OCI-LY3 (cell line): ENCODE measurements around the gene IL4R.

Experiments used
- H2AFZ ChIP-seq: fragments of 200-600, 300-600 bp; shearing (Covaris generic); 2 replicates; pipeline ENCODE4 v1.6.0; 2014; ENCODE audit warnings: antibody characterized with exemption, low read depth, low read length
- H3K27ac ChIP-seq: fragments of 200-600, 300-600 bp; sonication (generic); 2 replicates; pipeline ENCODE4 v1.5.1; 2014; ENCODE audit warnings: mild to moderate bottlenecking, low read length, moderate library complexity, mixed read lengths
- H3K27me3 ChIP-seq: fragments of 200-600, 300-600 bp; sonication (generic); 2 replicates; pipeline ENCODE4 v1.6.1; 2014; ENCODE audit warnings: low read depth, low read length, mixed read lengths
- H3K36me3 ChIP-seq: fragments of 200-600, 300-600 bp; sonication (generic); replicated peaks from 2 replicates; pipeline ENCODE3; 2014; ENCODE audit warnings: low read depth, low read length, mixed read lengths
- H3K4me1 ChIP-seq: fragments of 300-600, 200-600 bp; sonication (generic); 2 replicates; pipeline ENCODE4 v1.6.1; 2014; ENCODE audit warnings: low read length, mixed read lengths
- H3K4me2 ChIP-seq: fragments of 200-600, 300-600 bp; sonication (generic); 2 replicates; pipeline ENCODE4 v1.6.1; 2014; ENCODE audit warnings: low read length, mixed read lengths
- H3K4me3 ChIP-seq: fragments of 300-600, 200-600 bp; sonication (generic); 2 replicates; pipeline ENCODE4 v1.5.1; 2014; ENCODE audit warnings: antibody characterized with exemption, mild to moderate bottlenecking, low read length, moderate library complexity
- H3K79me2 ChIP-seq: fragments of 300-600, 200-600 bp; shearing (Covaris generic); 2 replicates; pipeline ENCODE4 v1.6.1; 2014; ENCODE audit warnings: mild to moderate bottlenecking, low read length, mixed read lengths
- H3K9ac ChIP-seq: fragments of 300-600, 200-600 bp; shearing (Covaris generic); 2 replicates; pipeline ENCODE4 v1.6.0; 2014; ENCODE audit warnings: mild to moderate bottlenecking, low read length, moderate library complexity
- H3K9me3 ChIP-seq: fragments of 200-600, 300-600 bp; shearing (Covaris generic); 2 replicates; pipeline ENCODE4 v1.6.1; 2014; ENCODE audit warnings: low read length, mixed read lengths; ENCODE audit not compliant: insufficient read depth
- H4K20me1 ChIP-seq: fragments of 200-600, 300-600 bp; sonication (generic); 2 replicates; pipeline ENCODE4 v1.6.1; 2016; ENCODE audit warnings: low read length, mixed read lengths; ENCODE audit not compliant: insufficient read depth
- CTCF ChIP-seq: fragments of 200-600, 300-600 bp; sonication (generic); IDR thresholded peaks from 2 replicates; pipeline ENCODE4 v1.5.1; 2014; ENCODE audit warnings: antibody characterized with exemption, low read length, low read depth
- EZH2phosphoT487 ChIP-seq: fragments of 200-600 bp; shearing (Covaris generic); IDR thresholded peaks from 2 replicates; pipeline ENCODE4 v1.6.1; 2018; ENCODE audit warnings: antibody characterized with exemption, mixed run types, low read depth

The IL4R gene

GRCh38 chr16:27303256-27304100 lies 10.3 kb upstream of the IL4R start:
- Histone ChIP-seq H3K27me3 (peaks cover 22% of the 10 kb centered on the region; the same call in 1 of the 2 replicates), H3K27ac (no peak overlapping the region), H3K4me3 (no peak overlapping the region), H3K4me2 (no peak overlapping the region), H3K4me1 (no peaks in the 10 kb centered on the region), H2AFZ (no peak overlapping the region), H3K9ac (no peak overlapping the region), H3K79me2 (no peaks in the 10 kb centered on the region), H3K9me3 (no peaks in the 10 kb centered on the region), H4K20me1 (no peaks in the 10 kb centered on the region), H3K36me3 (no peaks in the 10 kb centered on the region)
- TF ChIP-seq EZH2phosphoT487 (no peak), CTCF (no peak)

- Histone ChIP-seq H2AFZ (no peak overlapping the region), H3K27ac (no peak overlapping the region), H3K27me3 (peaks cover 25% of the 10 kb centered on the region; the same call in 1 of the 2 replicates), H3K4me3 (no peak overlapping the region), H4K20me1 (no peaks in the 10 kb centered on the region), H3K4me1 (no peaks in the 10 kb centered on the region), H3K79me2 (no peaks in the 10 kb centered on the region), H3K9ac (no peak overlapping the region), H3K9me3 (no peaks in the 10 kb centered on the region), H3K4me2 (no peak overlapping the region), H3K36me3 (no peaks in the 10 kb centered on the region)
- TF ChIP-seq EZH2phosphoT487 (no peak), CTCF (no peak)
These were observed 9.7 kb upstream of the IL4R start for GRCh38 chr16:27304102-27304501.

- Histone ChIP-seq H4K20me1 (no peaks in the 10 kb centered on the region), H2AFZ (no peak overlapping the region), H3K36me3 (no peaks in the 10 kb centered on the region), H3K27me3 (peaks cover 20% of the 10 kb centered on the region; the same call in 1 of the 2 replicates), H3K79me2 (no peaks in the 10 kb centered on the region), H3K4me3 (no peak overlapping the region), H3K9ac (no peak overlapping the region), H3K27ac (no peak overlapping the region), H3K9me3 (no peaks in the 10 kb centered on the region), H3K4me2 (no peak overlapping the region), H3K4me1 (no peaks in the 10 kb centered on the region)
- TF ChIP-seq EZH2phosphoT487 (no peak), CTCF (no peak)
These were observed 8.7 kb upstream of the IL4R start for GRCh38 chr16:27304881-27305745.
